Fibroblast of villous mesenchyme (primary cell): Measurements from ENCODE around the gene PIM3. TPM values are rescaled to one million over a fixed set of nuclear protein-coding genes. Genes with fewer than 3 reads are reported as not detected.

Experiments
- DNase-seq: peaks from one replicate; pipeline ENCODE4 v3.0.0-alpha.2; 2010; ENCODE audit warnings: low read depth
- H3K4me3 ChIP-seq: 2 replicates; pipeline ENCODE4 v1.5.1; 2011; ENCODE audit warnings: low read depth, mild to moderate bottlenecking, low read length
- CTCF ChIP-seq: IDR thresholded peaks from 2 replicates; pipeline ENCODE4 v1.5.1; 2012; ENCODE audit warnings: low read depth, mild to moderate bottlenecking, low read length; ENCODE audit not compliant: insufficient read depth
- total RNA-seq: library from RNA; depleted of rRNA; stranded (reverse); fragments of >200 nt; gene quantifications from 2 replicates; pipeline ENCODE4 v1.2.3, GENCODE V29; 2012

Gene PIM3
- total RNA-seq = 27.7 and 32.0 TPM in 2 replicates

GRCh38 chr22:49960159-49961004 lies at the start of gene PIM3:
Gene PIM3 (plus strand): TSS chr22:49960772. CDS start chr22:49960948, 176 bp downstream.
- DNase-seq = peak; percentile 95

GRCh38 chr22:49911881-49912625 lies 48.5 kb upstream of the PIM3 start:
- no peak for DNase-seq
- TF ChIP-seq CTCF = no peak
- no peak overlapping the region for H3K4me3 ChIP-seq

More at GRCh38 chr22:49960159-49961004, at the start of gene PIM3:
- peak within 1 kb of the TSS; percentile 81 for H3K4me3 ChIP-seq
- TF ChIP-seq CTCF = no peak

GRCh38 chr22:49913026-49913425 lies 47.5 kb upstream of the PIM3 start:
- DNase-seq = no peak
- TF ChIP-seq CTCF = no peak
- no peak overlapping the region for H3K4me3 ChIP-seq

GRCh38 chr22:49913446-49913845 lies 47.1 kb upstream of the PIM3 start:
- TF ChIP-seq CTCF = no peak
- DNase-seq = no peak
- H3K4me3 ChIP-seq = no peak overlapping the region

- DNase-seq = no peak
- TF ChIP-seq CTCF = no peak
- H3K4me3 ChIP-seq = no peak overlapping the region
Measured at GRCh38 chr22:49914256-49914655, 46.3 kb upstream of the PIM3 start.

- no peak for TF ChIP-seq CTCF
- H3K4me3 ChIP-seq = no peak overlapping the region
- DNase-seq = no peak
Measured at GRCh38 chr22:49915610-49916009, 45.0 kb upstream of the PIM3 start.
